AG04449 (cell line): ENCODE measurements around the gene RNF121.
"Not testable (repeated sequence)": the region's sequence is repeated elsewhere in the genome, so short reads cannot be mapped to it uniquely, and the experiment has no call there.

ENCODE experiments used
- CTCF ChIA-PET: fragments of 350-600 bp; formaldehyde crosslinking; extraction: SDS; loops from one replicate; lab custom pipeline; 2021; ENCODE audit warnings: antibody characterized with exemption; lab: Yijun Ruan, JAX
- POLR2A ChIA-PET: fragments of 400-600, 350-600 bp; formaldehyde crosslinking; extraction: SDS; loops from one replicate; lab custom pipeline; 2020; ENCODE audit warnings: antibody characterized with exemption, inconsistent platforms; lab: Yijun Ruan, JAX
- DNase-seq: peaks from one replicate; pipeline ENCODE4 v3.0.0-alpha.2; 2010; ENCODE audit warnings: low read depth, low spot score
- H3K4me3 ChIP-seq: 2 replicates; pipeline ENCODE4 v1.5.1; 2011; ENCODE audit warnings: low read depth, mild to moderate bottlenecking, control low read depth, low read length
- TF ChIP-seq, protein P1 (sequence below): IDR thresholded peaks from one replicate; pipeline ENCODE4 v1.5.1; 2011; ENCODE audit warnings: mild to moderate bottlenecking, moderate library complexity, low read length, control low read depth, inconsistent platforms; ENCODE audit not compliant: insufficient read depth; ENCODE audit errors: missing control alignments

RNF121 gene

DNA sequence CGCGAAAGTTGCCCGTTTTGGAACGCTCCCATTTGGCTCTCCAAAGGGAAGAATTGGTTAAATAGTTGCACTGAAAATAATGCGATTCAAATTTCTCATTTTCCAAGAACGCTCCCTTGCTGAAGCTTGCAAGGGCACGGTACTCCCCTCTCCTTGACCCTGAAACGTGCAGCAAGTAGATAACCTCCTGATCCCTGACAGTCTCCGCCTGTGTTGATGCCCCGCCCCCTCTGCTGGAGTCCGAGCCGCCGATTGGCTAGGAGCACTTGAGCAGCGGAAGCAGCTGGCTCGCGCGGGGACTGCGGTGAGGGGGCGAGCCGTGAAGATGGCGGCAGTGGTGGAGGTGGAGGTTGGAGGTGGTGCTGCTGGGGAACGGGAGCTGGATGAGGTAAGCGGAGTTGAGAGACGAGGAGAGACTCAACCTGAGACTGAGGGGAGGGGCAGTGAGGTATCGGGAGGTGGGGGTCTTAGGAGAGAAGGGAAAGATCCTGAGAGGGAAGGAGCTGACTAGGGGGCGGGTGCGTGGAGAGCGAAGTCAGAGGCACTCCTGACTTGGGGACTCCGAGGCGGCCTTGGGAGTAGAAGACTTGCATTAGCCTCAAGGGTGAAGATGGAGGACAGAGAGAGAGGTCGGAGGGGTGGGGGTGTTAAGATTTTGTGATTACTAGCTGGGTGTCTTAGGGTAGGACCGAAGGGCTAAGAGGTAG, at the start of gene RNF121:
TSS of gene RNF121 (plus strand) at position 310 of the 707 bp plus-strand sequence. CDS start at position 326, 16 bp downstream.
- peak within 1 kb of the TSS; percentile 98 for H3K4me3 ChIP-seq
- POLR2A ChIA-PET, result interaction anchor here (0.6 to 1.2 kb wide), 4 partner anchors 15 to 72 kb away, joined by 3 to 5 read pairs (median 3); no protein-coding TSS in a partner anchor
- DNase-seq, result no peak
- TF ChIP-seq, protein P1, sequence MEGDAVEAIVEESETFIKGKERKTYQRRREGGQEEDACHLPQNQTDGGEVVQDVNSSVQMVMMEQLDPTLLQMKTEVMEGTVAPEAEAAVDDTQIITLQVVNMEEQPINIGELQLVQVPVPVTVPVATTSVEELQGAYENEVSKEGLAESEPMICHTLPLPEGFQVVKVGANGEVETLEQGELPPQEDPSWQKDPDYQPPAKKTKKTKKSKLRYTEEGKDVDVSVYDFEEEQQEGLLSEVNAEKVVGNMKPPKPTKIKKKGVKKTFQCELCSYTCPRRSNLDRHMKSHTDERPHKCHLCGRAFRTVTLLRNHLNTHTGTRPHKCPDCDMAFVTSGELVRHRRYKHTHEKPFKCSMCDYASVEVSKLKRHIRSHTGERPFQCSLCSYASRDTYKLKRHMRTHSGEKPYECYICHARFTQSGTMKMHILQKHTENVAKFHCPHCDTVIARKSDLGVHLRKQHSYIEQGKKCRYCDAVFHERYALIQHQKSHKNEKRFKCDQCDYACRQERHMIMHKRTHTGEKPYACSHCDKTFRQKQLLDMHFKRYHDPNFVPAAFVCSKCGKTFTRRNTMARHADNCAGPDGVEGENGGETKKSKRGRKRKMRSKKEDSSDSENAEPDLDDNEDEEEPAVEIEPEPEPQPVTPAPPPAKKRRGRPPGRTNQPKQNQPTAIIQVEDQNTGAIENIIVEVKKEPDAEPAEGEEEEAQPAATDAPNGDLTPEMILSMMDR, result no peak
- CTCF ChIA-PET, result interaction anchor here (0.6 to 4.1 kb wide), 7 partner anchors 9 to 502 kb away, joined by 3 to 21 read pairs (median 6); no protein-coding TSS in a partner anchor

DNA sequence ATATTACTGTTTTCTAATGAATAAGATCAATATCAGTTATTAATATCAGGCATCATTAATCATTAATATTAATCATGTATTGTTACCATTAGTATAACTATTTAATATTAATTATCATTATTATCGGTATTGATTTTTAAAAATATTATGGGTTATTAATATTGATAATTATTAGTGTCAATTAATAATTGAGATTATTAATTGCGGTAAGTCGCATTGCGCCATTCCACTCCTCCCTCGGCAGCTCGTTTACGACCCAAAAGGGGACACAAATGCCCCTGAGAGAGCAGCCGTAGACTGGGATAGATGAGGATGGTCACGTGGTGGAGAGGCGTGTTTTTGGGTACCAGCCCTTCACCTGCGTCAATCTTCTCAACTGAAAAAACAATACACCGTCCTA, 43.0 kb upstream of the RNF121 start:
- POLR2A ChIA-PET, DNase-seq, CTCF ChIA-PET, H3K4me3 ChIP-seq: not testable (repeated sequence)

GRCh38 chr11:71888335-71889010, 40.4 kb upstream of the RNF121 start:
- CTCF ChIA-PET, DNase-seq, POLR2A ChIA-PET, H3K4me3 ChIP-seq: not testable (repeated sequence)

- DNase-seq, H3K4me3 ChIP-seq, POLR2A ChIA-PET, CTCF ChIA-PET: not testable (repeated sequence)
These were observed 39.5 kb upstream of the RNF121 start for GRCh38 chr11:71889181-71889872.

- no peak for DNase-seq
- H3K4me3 ChIP-seq, result no peak overlapping the region
- ChIA-PET POLR2A (no interaction called here), CTCF (no interaction called here)
- TF ChIP-seq, protein P1, result no peak
These were observed 32.9 kb upstream of the RNF121 start for GRCh38 chr11:71895961-71896360.

GRCh38 chr11:71901137-71901536, 27.7 kb upstream of the RNF121 start:
- POLR2A ChIA-PET, CTCF ChIA-PET, H3K4me3 ChIP-seq: not testable (repeated sequence)
- DNase-seq, result peak; percentile 26

- CTCF ChIA-PET, result no interaction called here
- DNase-seq, result no peak
- POLR2A ChIA-PET, result no interaction called here
- H3K4me3 ChIP-seq, result no peak overlapping the region
- TF ChIP-seq, protein P1, result no peak
These were observed 20.6 kb upstream of the RNF121 start for GRCh38 chr11:71908218-71908617.

DNA sequence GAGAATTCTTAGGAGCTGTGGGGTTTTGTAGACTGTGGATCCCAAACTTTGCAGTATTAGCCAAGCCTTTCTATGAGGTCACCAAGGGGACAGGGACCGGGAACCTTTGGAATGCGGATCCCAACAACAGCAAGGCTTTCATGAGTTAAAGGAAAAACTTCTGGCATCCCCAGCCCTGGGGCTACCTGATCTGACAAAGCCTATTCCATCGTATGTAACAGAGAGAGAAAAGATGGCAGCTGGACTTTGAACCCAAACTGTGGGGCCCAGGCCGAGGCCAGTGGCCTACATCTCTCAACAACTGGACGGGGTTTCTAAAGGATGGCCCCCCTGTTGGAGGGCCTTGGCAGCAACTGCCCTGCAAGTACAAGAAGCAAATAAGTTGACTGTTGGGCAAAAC, 18.1 kb upstream of the RNF121 start:
- CTCF ChIA-PET, H3K4me3 ChIP-seq, POLR2A ChIA-PET: not testable (repeated sequence)

DNA sequence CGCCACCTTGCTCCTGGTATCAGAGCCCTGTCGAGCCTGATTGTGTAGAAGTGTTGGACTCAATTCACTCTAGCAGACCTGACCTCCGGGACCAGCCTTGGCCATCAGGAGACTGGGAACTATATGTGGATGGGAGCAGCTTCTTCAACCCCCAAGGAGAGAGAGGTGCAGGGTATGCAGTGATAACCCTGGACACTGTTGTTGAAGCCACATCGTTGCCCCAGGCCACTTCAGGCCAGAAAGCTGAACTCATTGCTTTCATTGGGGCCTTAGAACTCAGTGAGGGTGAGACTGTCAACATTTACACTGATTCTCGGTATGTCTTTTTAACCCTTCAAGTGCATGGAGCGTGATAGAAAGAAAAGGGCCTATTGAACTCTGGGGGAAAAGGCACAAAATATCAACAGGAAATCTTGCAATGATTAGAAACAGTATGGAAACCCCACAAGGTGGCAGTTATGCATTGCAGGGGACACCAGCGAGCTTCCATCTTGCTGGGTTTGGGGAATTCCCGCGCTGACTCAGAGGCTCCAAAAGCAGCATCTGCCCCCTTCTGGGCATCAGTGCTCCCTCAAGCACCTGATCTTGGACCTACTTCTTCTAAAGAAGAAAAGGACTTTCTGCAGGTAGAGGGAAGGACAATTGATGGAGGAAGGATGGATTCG, 17.4 kb upstream of the RNF121 start:
- POLR2A ChIA-PET, H3K4me3 ChIP-seq, DNase-seq, CTCF ChIA-PET: not testable (repeated sequence)

More for the DNA sequence above, 18.1 kb upstream of the RNF121 start:
- DNase-seq, result not testable (repeated sequence)

GRCh38 chr11:71911986-71912340, 16.9 kb upstream of the RNF121 start:
- DNase-seq, CTCF ChIA-PET, H3K4me3 ChIP-seq, POLR2A ChIA-PET: not testable (repeated sequence)
